Kidney epithelial cell (primary cell): Measurements from ENCODE around the gene DYRK1A. TPM values are rescaled to one million over a fixed set of nuclear protein-coding genes. Genes with fewer than 3 reads are reported as not detected.

Experiments
- DNase-seq: peaks from one replicate; pipeline ENCODE4 v3.0.0-alpha.2; 2010; ENCODE audit warnings: low read depth
- H3K27me3 ChIP-seq: 2 replicates; pipeline ENCODE4 v1.6.0; 2011; ENCODE audit warnings: low read length; ENCODE audit not compliant: control insufficient read depth, insufficient read depth
- H3K36me3 ChIP-seq: 2 replicates; pipeline ENCODE4 v1.5.1; 2011; ENCODE audit warnings: low read length; ENCODE audit not compliant: control insufficient read depth, insufficient read depth
- H3K4me3 ChIP-seq: 2 replicates; pipeline ENCODE4 v1.5.1; 2011; ENCODE audit warnings: low read depth, mild to moderate bottlenecking, control low read depth, low read length
- total RNA-seq: library from RNA; depleted of rRNA; stranded (reverse); fragments of >200 nt; gene quantifications from 2 replicates; pipeline ENCODE4 v1.2.3, GENCODE V29; 2015
- TF ChIP-seq, protein P1 (sequence below): IDR thresholded peaks from 2 replicates; pipeline ENCODE4 v1.5.1; 2011; ENCODE audit warnings: mild to moderate bottlenecking, moderate library complexity, low read length, control low read depth, inconsistent platforms; ENCODE audit not compliant: insufficient read depth, poor library complexity, severe bottlenecking

DYRK1A gene
- total RNA-seq, 1 donor from 2014 or later, result 53.1 TPM

DNA sequence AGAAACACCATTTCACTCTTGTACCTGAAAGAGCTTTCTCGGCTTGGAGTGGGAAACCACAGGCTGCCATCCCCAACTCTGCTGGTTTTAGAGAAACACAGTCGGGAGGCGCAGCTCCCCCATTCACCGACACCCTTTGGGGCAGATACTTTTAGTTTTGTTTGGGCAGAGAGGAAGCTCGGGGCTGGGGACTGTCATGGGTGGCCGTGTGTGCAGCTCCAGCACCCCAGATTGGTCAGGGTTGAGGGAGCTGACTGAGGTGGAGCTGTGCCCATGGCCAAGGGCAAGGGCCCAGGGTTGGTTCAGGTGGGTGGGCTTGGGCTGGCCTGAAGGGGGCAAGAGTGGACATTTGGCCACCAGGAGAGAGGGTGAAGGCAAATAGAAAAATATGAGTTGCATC is 163.1 kb downstream of the DYRK1A start:
- TF ChIP-seq, protein P1, sequence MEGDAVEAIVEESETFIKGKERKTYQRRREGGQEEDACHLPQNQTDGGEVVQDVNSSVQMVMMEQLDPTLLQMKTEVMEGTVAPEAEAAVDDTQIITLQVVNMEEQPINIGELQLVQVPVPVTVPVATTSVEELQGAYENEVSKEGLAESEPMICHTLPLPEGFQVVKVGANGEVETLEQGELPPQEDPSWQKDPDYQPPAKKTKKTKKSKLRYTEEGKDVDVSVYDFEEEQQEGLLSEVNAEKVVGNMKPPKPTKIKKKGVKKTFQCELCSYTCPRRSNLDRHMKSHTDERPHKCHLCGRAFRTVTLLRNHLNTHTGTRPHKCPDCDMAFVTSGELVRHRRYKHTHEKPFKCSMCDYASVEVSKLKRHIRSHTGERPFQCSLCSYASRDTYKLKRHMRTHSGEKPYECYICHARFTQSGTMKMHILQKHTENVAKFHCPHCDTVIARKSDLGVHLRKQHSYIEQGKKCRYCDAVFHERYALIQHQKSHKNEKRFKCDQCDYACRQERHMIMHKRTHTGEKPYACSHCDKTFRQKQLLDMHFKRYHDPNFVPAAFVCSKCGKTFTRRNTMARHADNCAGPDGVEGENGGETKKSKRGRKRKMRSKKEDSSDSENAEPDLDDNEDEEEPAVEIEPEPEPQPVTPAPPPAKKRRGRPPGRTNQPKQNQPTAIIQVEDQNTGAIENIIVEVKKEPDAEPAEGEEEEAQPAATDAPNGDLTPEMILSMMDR, result no peak
- Histone ChIP-seq H3K36me3 (no peaks in the 10 kb centered on the region), H3K27me3 (peaks cover 10% of the 10 kb centered on the region), H3K4me3 (no peak overlapping the region)
- no peak for DNase-seq

DNA sequence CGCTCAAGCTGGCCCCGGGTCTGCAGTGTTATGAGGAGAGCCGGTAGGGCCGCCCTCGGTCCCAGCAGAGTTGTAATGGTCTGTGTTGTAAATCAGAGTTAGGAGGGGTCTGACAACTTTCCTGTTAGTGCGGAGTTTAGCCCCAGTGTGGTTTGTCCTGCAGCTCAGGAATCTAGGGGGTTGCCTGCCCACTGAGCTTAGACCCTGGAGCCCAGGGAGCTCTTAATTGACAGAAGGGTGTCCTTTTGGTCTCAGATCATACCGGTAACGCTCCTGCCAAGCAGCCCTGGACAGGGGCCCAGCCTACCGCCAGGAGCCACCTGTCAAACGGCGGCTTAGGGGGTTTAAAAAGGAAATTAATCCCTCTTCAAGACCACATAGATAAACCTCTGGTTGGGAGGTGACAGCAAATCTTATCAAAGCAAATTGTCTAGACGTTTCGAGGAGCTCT is 164.4 kb downstream of the DYRK1A start:
- Histone ChIP-seq H3K36me3 (no peaks in the 10 kb centered on the region), H3K27me3 (peaks cover 13% of the 10 kb centered on the region), H3K4me3 (no peak overlapping the region)
- DNase-seq, result no peak
- TF ChIP-seq, protein P1, result no peak

DNA sequence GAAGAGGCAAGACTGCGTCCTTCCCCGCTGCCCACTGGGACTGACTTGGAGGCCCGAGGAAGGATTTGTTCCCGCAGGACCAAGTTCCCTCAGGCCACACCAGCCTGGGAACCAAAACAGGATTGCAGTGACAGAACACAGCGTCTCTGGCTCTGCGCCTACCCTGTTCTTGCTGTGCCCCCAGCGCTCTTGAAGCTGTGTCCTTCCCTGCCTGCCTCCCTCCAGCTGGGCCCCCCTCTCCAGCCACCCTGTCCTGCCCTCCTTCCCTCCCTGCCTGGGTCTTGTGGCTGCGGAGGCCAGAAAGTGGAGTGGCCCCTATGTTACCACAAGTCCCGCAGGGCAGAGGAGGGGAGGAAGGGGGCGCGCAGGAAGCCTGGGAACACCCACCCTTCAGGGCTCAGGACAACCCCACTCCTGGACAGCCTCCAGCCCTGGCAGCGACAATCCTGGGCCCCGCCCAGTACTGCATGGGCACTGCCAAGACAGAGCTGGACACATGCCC is 164.9 kb downstream of the DYRK1A start:
- no peak for DNase-seq
- H3K36me3 ChIP-seq, result no peaks in the 10 kb centered on the region
- no peak overlapping the region for H3K4me3 ChIP-seq
- TF ChIP-seq, protein P1, result no peak
- H3K27me3 ChIP-seq, result peaks cover 13% of the 10 kb centered on the region

DNA sequence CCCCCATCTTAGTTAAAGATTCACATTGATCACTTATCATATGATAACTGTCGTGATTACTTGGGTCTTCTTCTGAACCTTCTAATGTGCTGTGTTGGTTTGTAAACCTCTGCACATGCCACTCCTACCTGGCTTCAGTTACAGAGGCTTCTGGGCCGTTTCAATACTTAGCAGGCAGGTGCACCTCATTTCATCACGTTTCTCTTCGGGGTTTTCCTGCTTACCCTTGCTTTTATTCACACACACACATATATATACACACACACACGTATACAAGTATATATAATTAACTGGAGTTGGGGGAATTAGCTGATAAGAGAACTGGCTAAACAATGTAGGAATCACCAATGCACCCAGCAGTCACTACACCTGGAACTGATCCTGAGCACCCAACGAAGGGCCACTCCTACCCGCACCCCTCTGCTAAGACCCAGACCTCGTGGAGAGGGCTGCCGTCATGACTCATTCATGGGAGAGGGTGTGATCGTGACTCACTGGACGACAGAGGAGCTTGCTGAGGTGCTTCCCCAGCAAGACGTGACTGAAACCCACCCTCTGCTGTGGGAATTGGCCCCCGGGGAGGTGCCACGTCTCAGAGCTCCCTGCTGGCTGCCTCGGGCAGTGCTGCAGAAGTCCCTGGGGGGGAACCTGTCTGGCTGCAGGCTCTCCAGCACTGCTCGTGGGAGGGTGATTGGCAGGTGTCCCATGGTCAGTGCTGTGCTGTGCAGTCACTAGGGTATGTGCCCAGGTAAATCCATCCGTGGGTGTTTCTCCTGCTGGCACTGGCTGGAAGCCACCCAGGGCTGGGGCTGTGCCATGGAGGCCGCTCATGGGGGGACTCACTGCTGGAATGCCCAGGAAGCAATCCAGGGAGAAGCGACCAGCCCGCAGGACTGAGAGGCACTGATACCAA is 166.6 kb downstream of the DYRK1A start:
- DNase-seq, result peak; percentile 59
- Histone ChIP-seq H3K27me3 (peaks cover 13% of the 10 kb centered on the region), H3K4me3 (no peak overlapping the region), H3K36me3 (no peaks in the 10 kb centered on the region)
- TF ChIP-seq, protein P1, result peak; percentile 16

DNA sequence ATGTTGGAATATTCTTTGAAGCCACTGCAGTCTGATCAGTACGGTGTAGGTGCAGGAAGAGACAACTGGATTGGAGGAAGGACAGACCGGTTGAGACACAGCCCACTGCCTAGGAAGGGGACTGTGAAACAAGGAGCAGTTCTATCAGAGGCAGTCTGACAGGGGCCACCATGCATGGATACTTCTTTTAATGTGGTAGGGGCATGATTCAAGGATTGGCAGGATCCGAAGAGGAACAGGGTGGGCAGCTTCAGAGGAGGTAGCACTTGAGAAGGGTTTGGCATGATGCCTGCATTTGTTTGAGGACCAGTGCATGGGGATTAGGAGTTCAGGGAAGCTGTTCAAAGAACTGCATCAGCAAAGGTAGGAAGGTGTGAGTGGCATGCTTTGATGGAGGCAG is 167.9 kb downstream of the DYRK1A start:
- no peak for DNase-seq
- TF ChIP-seq, protein P1, result no peak
- no peak overlapping the region for H3K4me3 ChIP-seq
- H3K27me3 ChIP-seq, result peaks cover 13% of the 10 kb centered on the region
- H3K36me3 ChIP-seq, result no peaks in the 10 kb centered on the region
